NCI-H446 (cell line): ENCODE results near the gene USP36.

ENCODE experiments used
- DNase-seq, 2 experiments: peaks; one replicate each; lab custom pipeline; 2025; lab: John Stamatoyannopoulos, UW

USP36 gene

DNA sequence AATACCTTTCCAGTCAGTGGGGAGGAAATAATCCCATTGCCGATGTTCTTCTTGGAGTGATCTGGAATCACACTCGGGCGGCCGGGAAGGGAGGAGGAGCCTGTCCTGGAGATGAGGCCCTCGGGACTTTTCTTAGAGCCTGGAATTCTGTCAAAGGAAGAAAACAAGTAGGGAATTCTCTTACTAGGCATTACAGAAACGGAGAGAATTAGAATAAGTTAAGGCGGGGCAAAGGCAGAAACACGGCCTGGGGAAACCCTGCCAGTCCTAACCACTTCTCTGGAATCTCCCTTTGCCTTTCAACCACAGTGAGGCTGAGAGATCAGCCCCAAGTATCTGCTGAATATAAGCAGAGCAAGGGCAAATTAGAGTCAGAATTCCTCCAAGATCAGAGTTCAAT is 27.8 kb downstream of the USP36 start:
- no peak for DNase-seq

DNA sequence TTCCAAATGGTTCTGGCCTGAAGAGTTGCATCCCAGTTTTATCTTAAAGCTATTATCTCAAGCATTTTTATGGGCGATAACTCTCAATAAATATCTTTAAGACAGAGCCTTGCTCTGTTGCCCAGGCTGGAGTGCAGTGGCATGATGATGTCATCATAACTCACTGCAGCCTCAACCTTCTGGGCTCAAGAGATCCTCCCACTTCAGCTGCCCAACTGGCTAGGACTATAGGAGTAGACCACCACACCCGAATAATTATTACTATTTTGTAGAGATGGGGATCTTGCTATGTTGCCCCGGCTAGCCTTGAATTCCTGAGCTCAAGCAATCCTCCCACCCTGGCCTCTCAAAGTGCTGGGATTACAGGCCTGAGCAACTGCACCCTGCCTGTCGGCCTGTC is 32.5 kb downstream of the USP36 start:
- no peak for DNase-seq

DNA sequence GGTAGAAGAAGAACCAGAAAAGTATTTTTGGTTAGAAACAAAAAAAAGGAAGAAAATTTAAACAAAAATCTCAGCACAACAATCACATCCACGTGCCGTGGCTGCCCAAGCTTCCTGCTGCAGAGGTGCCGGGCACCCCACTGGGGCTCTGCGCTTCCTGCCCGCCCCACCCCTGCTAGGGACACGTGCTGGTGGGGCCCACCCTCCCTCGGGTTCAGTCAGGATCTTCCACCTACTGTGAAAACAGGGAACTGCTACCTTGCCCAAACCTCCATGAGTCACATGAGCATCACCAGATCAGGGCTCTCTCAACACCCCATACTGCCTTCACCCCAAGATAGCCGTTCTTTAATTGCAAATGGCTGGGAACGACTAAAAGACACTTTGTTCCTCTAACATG is 34.2 kb downstream of the USP36 start:
- DNase-seq: no peak

GRCh38 chr17:78805301-78805700 is 35.3 kb downstream of the USP36 start:
- no peak for DNase-seq

DNA sequence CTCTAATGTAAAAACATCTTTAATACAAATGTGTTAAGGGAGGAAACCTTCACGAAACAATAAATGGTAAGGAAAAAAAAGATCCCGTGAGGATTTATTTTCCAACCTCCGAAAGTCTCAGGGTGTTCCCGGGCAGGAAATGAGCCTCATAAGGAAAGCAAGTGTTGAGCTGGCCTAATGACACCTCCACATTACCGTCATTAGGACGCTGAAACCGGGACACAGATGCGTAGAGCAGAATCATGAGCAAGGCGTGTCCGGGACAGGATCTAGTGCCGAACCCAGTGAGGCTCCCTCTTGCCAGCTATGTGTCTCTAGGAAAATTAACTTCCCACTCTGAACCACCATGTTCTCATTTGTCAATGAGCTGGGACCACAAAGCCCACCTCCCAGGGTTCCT is 35.8 kb downstream of the USP36 start:
- DNase-seq: no peak

DNA sequence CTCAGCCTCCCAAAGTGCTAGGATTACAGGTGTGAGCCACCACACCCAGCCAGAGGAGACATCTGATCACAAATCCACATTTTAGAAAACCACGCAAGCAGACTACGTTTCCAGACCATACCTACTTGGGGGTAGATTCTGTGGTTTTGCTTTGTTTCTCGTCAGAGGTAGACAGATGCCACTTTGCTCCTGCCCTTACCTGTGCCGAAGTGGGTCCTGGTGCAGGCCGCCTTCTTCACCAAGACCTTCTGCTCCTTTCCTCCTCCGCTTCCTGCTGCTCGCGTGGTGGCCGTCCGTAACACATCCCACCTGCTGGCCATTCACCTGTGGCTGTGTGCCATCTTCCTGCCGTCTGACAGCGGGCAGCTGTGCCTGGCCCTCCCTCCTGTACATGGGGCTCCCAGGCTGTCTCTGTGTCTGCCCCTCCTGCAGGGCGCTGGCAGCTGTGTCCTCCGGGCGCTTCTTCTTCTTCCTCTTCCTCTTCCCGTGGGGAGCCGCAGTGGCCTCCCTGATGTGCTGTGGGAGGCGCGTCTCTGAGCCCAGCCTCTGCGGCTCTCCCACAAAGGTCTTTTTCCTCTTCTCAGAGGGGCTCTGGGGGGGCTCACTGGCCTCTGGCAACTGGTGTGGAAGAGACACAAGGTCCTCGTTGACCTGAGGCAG is 37.3 kb downstream of the USP36 start:
- DNase-seq: no peak

- DNase-seq: no peak
Observed at GRCh38 chr17:78802459-78802858, 38.2 kb downstream of the USP36 start.

- no peak for DNase-seq
Observed at GRCh38 chr17:78802008-78802407, 38.6 kb downstream of the USP36 start.

DNA sequence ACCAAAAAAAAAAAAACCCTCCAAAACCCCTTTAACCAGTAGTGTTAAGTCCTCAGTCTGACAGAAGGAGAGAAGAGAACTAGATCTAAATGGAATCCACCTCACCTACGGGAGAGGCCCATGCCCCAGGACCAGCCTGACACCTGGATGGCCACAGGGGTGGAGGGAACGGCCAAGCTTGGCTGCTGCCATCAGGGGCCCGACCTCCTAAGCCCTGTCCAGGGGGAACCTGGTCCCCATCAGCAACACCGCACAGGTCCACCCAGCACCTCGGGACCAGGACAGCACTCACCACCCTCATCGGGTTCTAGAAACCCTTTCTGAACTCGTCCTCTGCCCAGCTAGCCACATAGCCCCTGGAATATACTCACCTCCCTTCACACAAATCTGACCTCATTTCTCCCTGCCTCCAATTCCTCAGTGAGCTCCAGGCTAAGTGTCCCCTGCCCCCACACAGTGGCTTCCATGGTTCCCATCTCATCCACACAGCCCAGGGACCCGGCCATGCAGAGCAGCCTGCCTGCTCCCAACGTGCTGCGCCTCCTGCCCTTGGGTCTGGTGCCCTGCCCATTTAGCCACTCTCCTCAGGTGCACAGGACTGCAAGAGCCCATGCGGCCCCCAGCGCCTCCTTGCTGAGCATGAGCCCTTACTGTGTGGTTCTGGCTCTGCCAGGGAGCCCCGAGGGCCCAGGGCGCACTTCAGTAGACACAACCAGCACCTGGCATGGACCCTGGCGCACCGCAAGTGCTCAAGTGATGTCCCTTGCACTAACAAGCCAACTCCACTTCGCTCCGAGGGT is 40.3 kb downstream of the USP36 start:
- DNase-seq: no peak

- no peak for DNase-seq
Observed at GRCh38 chr17:78798695-78799559, 41.7 kb downstream of the USP36 start.

DNA sequence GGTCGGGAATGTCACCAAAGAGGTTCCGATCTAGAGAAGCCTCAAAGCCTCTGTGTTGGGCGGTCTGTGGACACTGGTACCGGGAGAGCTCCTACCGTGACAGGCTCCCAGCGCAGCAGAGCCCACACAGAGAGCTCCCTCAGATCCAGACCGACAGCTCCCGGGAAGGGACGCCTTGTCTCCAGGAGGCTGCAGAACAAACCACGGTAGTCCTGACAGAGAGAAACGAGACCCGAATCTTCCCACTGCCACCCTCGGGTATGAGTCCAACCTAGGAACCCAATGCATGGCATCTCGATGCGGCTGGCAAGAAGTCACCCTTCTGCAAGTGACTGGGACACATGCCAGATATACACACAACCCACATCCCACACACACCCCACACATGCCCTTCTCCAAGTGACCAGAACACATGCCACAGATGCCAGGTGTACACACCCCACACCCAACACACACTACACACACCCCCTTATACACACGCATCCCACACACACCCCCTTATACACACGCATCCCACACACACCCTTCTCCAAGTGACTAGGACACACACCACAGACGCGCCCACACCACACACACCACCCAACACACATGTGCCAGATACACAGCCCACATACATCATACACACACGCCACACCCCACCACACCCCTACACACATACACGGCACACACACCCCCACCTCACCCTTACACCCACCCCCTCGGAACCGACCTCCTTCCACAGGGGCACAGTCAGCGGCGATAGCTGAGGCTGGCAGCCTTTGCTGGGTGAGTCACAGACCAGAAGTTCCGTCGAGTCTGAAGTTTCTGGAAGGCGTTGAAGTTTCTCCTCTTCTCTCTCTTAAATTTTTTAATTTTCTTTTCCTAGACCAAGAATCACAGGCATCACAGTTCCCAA is 42.7 kb downstream of the USP36 start:
- no peak for DNase-seq

GRCh38 chr17:78797213-78797612 is 43.4 kb downstream of the USP36 start:
- no peak for DNase-seq

DNA sequence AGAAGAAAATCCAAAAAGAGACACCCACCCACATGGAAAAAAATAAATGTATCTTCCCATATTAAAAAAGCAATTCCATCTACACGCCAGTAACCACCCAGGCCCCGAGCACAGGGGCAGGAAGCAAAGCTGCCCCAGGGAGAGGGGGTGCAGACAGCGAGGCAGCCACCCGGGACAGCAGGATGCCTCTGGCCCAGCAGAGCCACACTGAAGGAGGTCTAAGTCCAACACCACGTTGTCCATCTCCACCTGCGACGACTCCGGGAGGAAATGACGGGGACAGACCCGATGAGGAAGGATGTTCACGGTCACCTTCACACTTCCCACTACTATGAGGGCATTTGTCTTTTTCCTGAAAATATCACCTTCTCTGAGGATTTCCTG is 44.1 kb downstream of the USP36 start:
- no peak for DNase-seq

- DNase-seq: no peak
Observed at GRCh38 chr17:78795861-78796516, 44.6 kb downstream of the USP36 start.

DNA sequence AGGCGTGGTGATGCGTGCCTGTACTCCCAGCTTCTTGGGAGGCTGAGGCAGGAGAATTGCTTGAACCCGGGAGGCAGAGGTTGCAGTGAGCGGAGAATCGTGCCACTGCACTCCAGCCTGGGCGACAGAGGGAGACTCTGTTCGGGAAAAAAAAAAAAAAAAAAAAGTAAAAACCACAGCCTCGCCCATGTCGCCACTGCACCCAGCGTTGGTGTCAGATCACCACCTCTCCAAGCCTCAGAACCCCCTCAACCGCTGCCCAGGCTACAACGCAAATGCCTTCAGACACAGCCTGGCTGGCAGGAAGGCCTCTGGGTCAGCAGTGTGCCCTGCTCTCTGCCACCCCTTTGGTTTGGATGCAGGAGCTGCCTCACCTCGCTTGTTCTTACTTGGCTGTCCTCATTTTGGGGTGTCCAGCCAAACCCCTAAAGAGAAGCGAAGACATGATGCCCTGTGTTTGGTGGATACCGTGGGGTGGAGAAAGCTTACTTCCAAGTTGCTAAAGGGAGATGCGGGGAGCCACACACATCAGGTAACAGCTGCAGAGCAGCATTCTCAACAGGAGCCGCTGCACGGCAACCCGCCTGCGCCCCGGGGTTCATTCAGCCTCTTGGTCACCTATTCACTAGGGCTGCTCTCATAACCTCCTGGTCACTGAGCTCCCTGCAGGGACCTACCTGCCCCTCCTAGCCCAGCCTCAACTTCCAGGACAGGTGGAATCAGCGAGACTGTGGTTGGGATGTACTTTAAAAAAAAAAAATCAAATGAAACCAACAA is 45.6 kb downstream of the USP36 start:
- DNase-seq: no peak

DNA sequence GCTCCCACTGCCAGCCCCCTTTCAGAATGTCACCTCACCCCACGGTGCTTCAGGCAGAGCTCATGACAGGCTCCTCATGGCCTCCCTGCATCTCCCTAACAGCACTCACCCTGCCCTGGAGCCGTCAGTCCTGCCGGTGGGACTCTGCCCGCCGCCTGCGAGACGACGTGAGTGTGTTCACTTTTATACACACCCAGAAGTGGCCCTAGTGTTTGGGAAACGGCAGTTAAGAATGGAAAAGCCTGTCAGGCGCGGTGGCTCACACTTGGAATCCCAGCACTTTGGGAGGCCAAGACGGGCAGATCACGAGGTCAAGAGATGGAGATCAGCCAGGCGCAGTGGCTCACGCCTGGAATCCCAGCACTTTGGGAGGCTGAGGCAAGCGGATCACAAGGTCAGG is 46.2 kb downstream of the USP36 start:
- DNase-seq: no peak

- no peak for DNase-seq
Observed at GRCh38 chr17:78793968-78794367, 46.6 kb downstream of the USP36 start.

DNA sequence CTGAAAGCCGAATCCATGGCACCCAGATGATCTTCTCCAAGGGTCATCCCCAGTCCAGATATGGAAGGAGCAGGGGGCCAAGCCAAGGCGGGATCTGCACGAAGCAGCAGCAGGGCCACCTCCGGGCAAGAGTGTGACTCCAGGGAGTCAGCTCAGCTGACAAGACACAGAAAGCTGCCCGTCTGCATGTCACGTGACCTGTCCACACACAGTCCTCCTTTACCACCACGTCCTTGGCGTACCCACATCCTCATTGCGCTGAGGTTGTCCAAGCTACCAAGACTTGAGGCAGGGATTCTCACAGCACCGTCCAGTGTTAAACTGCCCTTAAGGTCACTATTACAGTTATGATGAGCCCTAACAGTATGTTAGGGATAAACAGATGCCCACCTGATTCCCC is 47.2 kb downstream of the USP36 start:
- no peak for DNase-seq

GRCh38 chr17:78791840-78792709 is 48.5 kb downstream of the USP36 start:
- no peak for DNase-seq
